ENCODE data around the gene HTT.

DNA sequence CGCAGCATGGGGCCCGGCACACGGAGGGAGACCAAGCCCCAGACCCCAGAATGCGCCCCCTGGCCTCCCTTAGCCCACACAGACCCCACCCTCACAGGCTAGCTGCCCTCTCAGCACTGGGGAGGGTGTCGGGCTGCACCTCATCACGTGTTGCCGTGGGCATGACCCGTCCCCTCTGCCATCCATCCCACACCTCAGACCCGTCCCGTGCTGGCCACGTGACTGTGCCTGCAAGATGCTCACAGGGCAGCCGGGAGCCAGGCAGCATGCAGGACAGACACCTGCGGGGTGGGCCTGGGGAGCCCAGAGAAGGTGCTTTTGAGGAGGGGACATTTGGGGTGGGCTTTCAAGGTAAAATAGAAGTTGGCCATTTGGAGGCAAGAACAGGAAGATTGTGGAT lies 179.3 kb downstream of the HTT start:
- TF ChIP-seq, protein P1, sequence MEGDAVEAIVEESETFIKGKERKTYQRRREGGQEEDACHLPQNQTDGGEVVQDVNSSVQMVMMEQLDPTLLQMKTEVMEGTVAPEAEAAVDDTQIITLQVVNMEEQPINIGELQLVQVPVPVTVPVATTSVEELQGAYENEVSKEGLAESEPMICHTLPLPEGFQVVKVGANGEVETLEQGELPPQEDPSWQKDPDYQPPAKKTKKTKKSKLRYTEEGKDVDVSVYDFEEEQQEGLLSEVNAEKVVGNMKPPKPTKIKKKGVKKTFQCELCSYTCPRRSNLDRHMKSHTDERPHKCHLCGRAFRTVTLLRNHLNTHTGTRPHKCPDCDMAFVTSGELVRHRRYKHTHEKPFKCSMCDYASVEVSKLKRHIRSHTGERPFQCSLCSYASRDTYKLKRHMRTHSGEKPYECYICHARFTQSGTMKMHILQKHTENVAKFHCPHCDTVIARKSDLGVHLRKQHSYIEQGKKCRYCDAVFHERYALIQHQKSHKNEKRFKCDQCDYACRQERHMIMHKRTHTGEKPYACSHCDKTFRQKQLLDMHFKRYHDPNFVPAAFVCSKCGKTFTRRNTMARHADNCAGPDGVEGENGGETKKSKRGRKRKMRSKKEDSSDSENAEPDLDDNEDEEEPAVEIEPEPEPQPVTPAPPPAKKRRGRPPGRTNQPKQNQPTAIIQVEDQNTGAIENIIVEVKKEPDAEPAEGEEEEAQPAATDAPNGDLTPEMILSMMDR (IDR thresholded peaks at IDR 0.05) = no peak
- no peak for TF ChIP-seq POLR2A (IDR thresholded peaks at IDR 0.05)
